Esophagus muscularis mucosa (tissue), 4 donors: ENCODE results near the gene CCDC149.

Experiments
- EP300 ChIP-seq: sonication (generic); formaldehyde crosslinking; IDR thresholded peaks from one replicate; pipeline ENCODE4 v1.6.1; 2017; ENCODE audit warnings: antibody characterized with exemption
- POLR2A ChIP-seq: fragments of 450-650 bp; IDR thresholded peaks from one replicate; pipeline ENCODE4 v1.6.1; 2017; ENCODE audit warnings: antibody characterized with exemption, moderate library complexity, mild to moderate bottlenecking, low read depth
- POLR2AphosphoS5 ChIP-seq, 2 donors: sonication (generic); formaldehyde crosslinking; IDR thresholded peaks; one replicate each; pipeline ENCODE4 v1.6.1; 2017; ENCODE audit warnings: antibody characterized with exemption in 2 of 2
- TF ChIP-seq, protein P1 (sequence below), 3 experiments: fragments of 200-600 bp in 2 of 3; fragments of 450-650 bp in 1 of 3; sonication (generic) in 2 of 3; IDR thresholded peaks; one replicate each; pipeline ENCODE4 v1.5.1; 2017 to 2019; ENCODE audit warnings: antibody characterized with exemption in 3 of 3, mild to moderate bottlenecking in 2 of 3, moderate library complexity in 1 of 3

DNA sequence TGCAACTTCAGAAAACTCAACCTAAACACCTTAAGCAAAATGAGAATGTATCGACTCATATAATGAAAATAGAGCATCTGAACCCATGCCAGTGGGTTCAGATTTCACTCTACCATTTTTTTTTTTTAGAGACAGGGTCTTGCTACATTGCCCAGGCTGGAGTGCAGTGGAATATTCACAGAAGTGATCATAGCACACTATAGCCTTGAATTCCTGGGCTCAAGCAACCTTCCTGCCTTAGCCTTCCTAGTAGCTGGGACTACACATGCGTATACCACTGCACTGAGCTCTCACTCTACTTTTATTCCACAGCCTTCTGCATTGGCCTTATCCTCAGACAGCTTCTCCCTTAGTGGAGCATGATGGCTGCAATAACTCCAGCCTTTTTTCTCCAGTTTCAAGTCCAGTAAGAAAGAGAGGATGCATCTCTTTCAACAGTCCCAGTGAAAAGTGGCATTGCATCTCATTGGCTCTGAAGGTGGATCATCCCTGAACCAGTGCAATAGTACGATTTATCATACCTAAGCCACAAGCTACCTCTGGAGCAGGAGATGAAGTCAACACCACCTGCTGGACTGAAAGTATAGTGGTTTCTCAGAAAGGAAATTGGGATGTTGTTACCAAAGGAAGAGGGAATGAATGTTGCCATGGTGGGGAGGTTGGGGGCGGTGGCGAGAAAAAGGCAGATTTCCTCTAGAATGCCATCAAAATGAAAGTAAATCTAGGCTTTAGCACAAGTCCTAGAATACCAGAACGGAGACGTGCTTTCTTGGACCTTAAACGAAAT, 119.4 kb downstream of the CCDC149 start:
- TF ChIP-seq, protein P1, sequence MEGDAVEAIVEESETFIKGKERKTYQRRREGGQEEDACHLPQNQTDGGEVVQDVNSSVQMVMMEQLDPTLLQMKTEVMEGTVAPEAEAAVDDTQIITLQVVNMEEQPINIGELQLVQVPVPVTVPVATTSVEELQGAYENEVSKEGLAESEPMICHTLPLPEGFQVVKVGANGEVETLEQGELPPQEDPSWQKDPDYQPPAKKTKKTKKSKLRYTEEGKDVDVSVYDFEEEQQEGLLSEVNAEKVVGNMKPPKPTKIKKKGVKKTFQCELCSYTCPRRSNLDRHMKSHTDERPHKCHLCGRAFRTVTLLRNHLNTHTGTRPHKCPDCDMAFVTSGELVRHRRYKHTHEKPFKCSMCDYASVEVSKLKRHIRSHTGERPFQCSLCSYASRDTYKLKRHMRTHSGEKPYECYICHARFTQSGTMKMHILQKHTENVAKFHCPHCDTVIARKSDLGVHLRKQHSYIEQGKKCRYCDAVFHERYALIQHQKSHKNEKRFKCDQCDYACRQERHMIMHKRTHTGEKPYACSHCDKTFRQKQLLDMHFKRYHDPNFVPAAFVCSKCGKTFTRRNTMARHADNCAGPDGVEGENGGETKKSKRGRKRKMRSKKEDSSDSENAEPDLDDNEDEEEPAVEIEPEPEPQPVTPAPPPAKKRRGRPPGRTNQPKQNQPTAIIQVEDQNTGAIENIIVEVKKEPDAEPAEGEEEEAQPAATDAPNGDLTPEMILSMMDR (IDR thresholded peaks at IDR 0.05), result peak; percentile 15 to 34 (median 27)
- TF ChIP-seq POLR2A (no peak), EP300 (no peak), POLR2AphosphoS5 (IDR thresholded peaks at IDR 0.05) (no peak)
